ENCODE data around the gene CLASP2. TPM values are rescaled to one million over a fixed set of nuclear protein-coding genes. Genes with fewer than 3 reads are reported as not detected.

The CLASP2 gene
- total RNA-seq, 5 donors from 2014 or later (not counting 1 experiment from before 2014, with no cell fraction given) = 54.0 to 80.1 (median 60.5) TPM

- Mint-ChIP-seq H3K9me3 (no peaks in the 10 kb centered on the region), H3K4me1 (peaks cover 0 to 9% (median 8%) of the 10 kb centered on the region in 3 donors), H3K27ac (no peak overlapping the region), H3K4me3 (no peak overlapping the region), H3K27me3 (peaks cover 0 to 4% of the 10 kb centered on the region in 2 donors), H3K36me3 (no peaks in the 10 kb centered on the region)
- H3K27ac ChIP-seq (ENCODE audit: low read length) = no peak overlapping the region
- H3K4me1 ChIP-seq (ENCODE audit: control insufficient read depth in 1 of 2, extremely low read depth in 1 of 2, insufficient read depth in 2 of 2, low read length in 2 of 2) = peaks cover 0 to 3% of the 10 kb centered on the region in 2 experiments
- H3K4me3 ChIP-seq (ENCODE audit: control insufficient read depth in 1 of 2, extremely low read depth in 1 of 2, low read length in 1 of 2) = no peak overlapping the region
- H3K27me3 ChIP-seq (replicated peaks in 1 of 2; ENCODE audit: control insufficient read depth in 2 of 2, extremely low read depth in 1 of 2, insufficient read depth in 2 of 2, low read length in 1 of 2) = peaks cover 0 to 5% of the 10 kb centered on the region in 2 experiments
- ATAC-seq (replicated peaks in 1 of 4) (no peak), DNase-seq (no peak)
- ChIA-PET POLR2A (no interaction called here), CTCF (no interaction called here)
- H3K36me3 ChIP-seq (ENCODE audit: control insufficient read depth in 2 of 2, extremely low read depth in 1 of 2, insufficient read depth in 1 of 2, low read length in 1 of 2) = no peaks in the 10 kb centered on the region
- no peaks in the 10 kb centered on the region for H3K9me3 ChIP-seq
- WGBS (ENCODE audit: insufficient coverage) = 100% methylated on average over 1 of the region's 2 CpGs
Measured at GRCh38 chr3:33722626-33723370, 4.7 kb upstream of the CLASP2 start.

GRCh38 chr3:33722191-33722590 is 4.1 kb upstream of the CLASP2 start:
- no peak overlapping the region for H3K27ac ChIP-seq (ENCODE audit: low read length)
- H3K36me3 ChIP-seq (ENCODE audit: control insufficient read depth in 2 of 2, extremely low read depth in 1 of 2, insufficient read depth in 1 of 2, low read length in 1 of 2) = no peaks in the 10 kb centered on the region
- no peaks in the 10 kb centered on the region for H3K9me3 ChIP-seq
- no peak overlapping the region for H3K27ac Mint-ChIP-seq
- H3K9me3 Mint-ChIP-seq = no peaks in the 10 kb centered on the region
- no peaks in the 10 kb centered on the region for H3K36me3 Mint-ChIP-seq
- ATAC-seq (replicated peaks in 1 of 4) (no peak), DNase-seq (no peak)
- ChIA-PET POLR2A (no interaction called here), CTCF (no interaction called here)
- peaks cover 0 to 9% (median 8%) of the 10 kb centered on the region in 3 donors for H3K4me1 Mint-ChIP-seq
- H3K4me3 Mint-ChIP-seq = no peak overlapping the region
- WGBS (ENCODE audit: insufficient coverage) = no CpG with 5 or more reads among the region's 1 CpG
- no peak overlapping the region for H3K4me3 ChIP-seq (ENCODE audit: control insufficient read depth in 1 of 2, extremely low read depth in 1 of 2, low read length in 1 of 2)
- H3K27me3 ChIP-seq (replicated peaks in 1 of 2; ENCODE audit: control insufficient read depth in 2 of 2, extremely low read depth in 1 of 2, insufficient read depth in 2 of 2, low read length in 1 of 2) = peaks cover 0 to 3% of the 10 kb centered on the region in 2 experiments
- peaks cover 0 to 4% of the 10 kb centered on the region in 2 donors for H3K27me3 Mint-ChIP-seq
- peaks cover 0 to 4% of the 10 kb centered on the region in 2 experiments for H3K4me1 ChIP-seq (ENCODE audit: control insufficient read depth in 1 of 2, extremely low read depth in 1 of 2, insufficient read depth in 2 of 2, low read length in 2 of 2)

- peak overlapping the region; percentile 97 to 99 for H3K27ac Mint-ChIP-seq
- ChIA-PET POLR2A (no interaction called here), CTCF (interaction anchor here in 1 of 2 donors (0.6 kb wide), 1 partner anchor 10 kb away, joined by 3 read pairs; no protein-coding TSS in a partner anchor)
- H3K27me3 ChIP-seq (replicated peaks in 1 of 2; ENCODE audit: control insufficient read depth in 2 of 2, extremely low read depth in 1 of 2, insufficient read depth in 2 of 2, low read length in 1 of 2) = no peaks in the 10 kb centered on the region
- H3K9me3 ChIP-seq = no peaks in the 10 kb centered on the region
- WGBS (ENCODE audit: insufficient coverage) = 5% methylated on average over 6 of the region's 7 CpGs
- peak overlapping the region; percentile 93 to 94 for H3K4me3 ChIP-seq (ENCODE audit: control insufficient read depth in 1 of 2, extremely low read depth in 1 of 2, low read length in 1 of 2)
- DNase-seq (peak in 2 of 35 experiments; percentile 0 to 8), ATAC-seq (replicated peaks in 1 of 4) (peak in 3 of 4 experiments; percentile 1 to 4 (median 1))
- H3K36me3 ChIP-seq (ENCODE audit: control insufficient read depth in 2 of 2, extremely low read depth in 1 of 2, insufficient read depth in 1 of 2, low read length in 1 of 2) = no peaks in the 10 kb centered on the region
- peak overlapping the region in 2 of 3 donors; percentile 97 to 98 for H3K4me3 Mint-ChIP-seq
- H3K36me3 Mint-ChIP-seq = no peaks in the 10 kb centered on the region
- no peaks in the 10 kb centered on the region for H3K9me3 Mint-ChIP-seq
- H3K4me1 Mint-ChIP-seq = peaks cover 0 to 12% (median 11%) of the 10 kb centered on the region in 3 donors
- peak overlapping the region; percentile 94 for H3K27ac ChIP-seq (ENCODE audit: low read length)
- no peaks in the 10 kb centered on the region for H3K27me3 Mint-ChIP-seq
- peaks cover 13 to 14% of the 10 kb centered on the region in 2 experiments for H3K4me1 ChIP-seq (ENCODE audit: control insufficient read depth in 1 of 2, extremely low read depth in 1 of 2, insufficient read depth in 2 of 2, low read length in 2 of 2)
Measured at GRCh38 chr3:33718595-33718907, 497 bp upstream of the CLASP2 start.

- Histone ChIP-seq H3K27ac (ENCODE audit: low read length) (peak overlapping the region; percentile 94), H3K4me1 (ENCODE audit: control insufficient read depth in 1 of 2, extremely low read depth in 1 of 2, insufficient read depth in 2 of 2, low read length in 2 of 2) (peaks cover 13 to 14% of the 10 kb centered on the region in 2 experiments), H3K36me3 (ENCODE audit: control insufficient read depth in 2 of 2, extremely low read depth in 1 of 2, insufficient read depth in 1 of 2, low read length in 1 of 2) (no peaks in the 10 kb centered on the region), H3K9me3 (no peaks in the 10 kb centered on the region), H3K4me3 (ENCODE audit: control insufficient read depth in 1 of 2, extremely low read depth in 1 of 2, low read length in 1 of 2) (peak overlapping the region; percentile 93 to 94), H3K27me3 (replicated peaks in 1 of 2; ENCODE audit: control insufficient read depth in 2 of 2, extremely low read depth in 1 of 2, insufficient read depth in 2 of 2, low read length in 1 of 2) (no peaks in the 10 kb centered on the region)
- Mint-ChIP-seq H3K27me3 (no peaks in the 10 kb centered on the region), H3K4me1 (peaks cover 0 to 13% (median 12%) of the 10 kb centered on the region in 3 donors), H3K9me3 (no peaks in the 10 kb centered on the region), H3K4me3 (peak overlapping the region in 2 of 3 donors; percentile 97 to 98), H3K27ac (peak overlapping the region; percentile 53 to 87), H3K36me3 (no peaks in the 10 kb centered on the region)
- ATAC-seq (replicated peaks in 1 of 4) (peak; percentile 46 to 67 (median 58)), DNase-seq (peak in 12 of 35 experiments; percentile 16 to 58 (median 40))
- POLR2A ChIA-PET = interaction anchor here in 1 of 2 donors (0.7 kb wide), 1 partner anchor 17 kb away, joined by 3 read pairs; no protein-coding TSS in a partner anchor
- under 1% methylated on average over 26 of the region's 26 CpGs for WGBS (ENCODE audit: insufficient coverage)
- CTCF ChIA-PET = interaction anchor here (0.7 to 1.6 kb wide), 3 partner anchors 57 to 81 kb away, joined by 3 read pairs; no protein-coding TSS in a partner anchor
Measured at GRCh38 chr3:33717616-33717865, 513 bp downstream of the CLASP2 start.

GRCh38 chr3:33716227-33716626 is 1.8 kb downstream of the CLASP2 start:
- POLR2A ChIA-PET = interaction anchor here in 1 of 2 donors (1.3 kb wide), 1 partner anchor 57 kb away, joined by 3 read pairs; no protein-coding TSS in a partner anchor
- H3K4me3 ChIP-seq (ENCODE audit: control insufficient read depth in 1 of 2, extremely low read depth in 1 of 2, low read length in 1 of 2) = no peak overlapping the region
- H3K4me3 Mint-ChIP-seq = peak overlapping the region in 1 of 3 donors; percentile 97
- no peaks in the 10 kb centered on the region for H3K27me3 Mint-ChIP-seq
- no peaks in the 10 kb centered on the region for H3K9me3 Mint-ChIP-seq
- DNase-seq = peak in 1 of 35 experiments; percentile 12
- WGBS (ENCODE audit: insufficient coverage) = 83% methylated on average over 4 of the region's 7 CpGs
- CTCF ChIA-PET = interaction anchor here in 1 of 2 donors (0.5 to 1.6 kb wide), 5 partner anchors 20 to 580 kb away, joined by 3 to 11 read pairs (median 5); no protein-coding TSS in a partner anchor
- no peak overlapping the region for H3K27ac Mint-ChIP-seq
- no peak for ATAC-seq (replicated peaks in 1 of 4)
- H3K4me1 Mint-ChIP-seq = peaks cover 0 to 21% (median 21%) of the 10 kb centered on the region in 3 donors
- H3K4me1 ChIP-seq (ENCODE audit: control insufficient read depth in 1 of 2, extremely low read depth in 1 of 2, insufficient read depth in 2 of 2, low read length in 2 of 2) = peaks cover 13 to 14% of the 10 kb centered on the region in 2 experiments
- H3K27ac ChIP-seq (ENCODE audit: low read length) = no peak overlapping the region
- H3K9me3 ChIP-seq = no peaks in the 10 kb centered on the region
- no peaks in the 10 kb centered on the region for H3K36me3 ChIP-seq (ENCODE audit: control insufficient read depth in 2 of 2, extremely low read depth in 1 of 2, insufficient read depth in 1 of 2, low read length in 1 of 2)
- H3K27me3 ChIP-seq (replicated peaks in 1 of 2; ENCODE audit: control insufficient read depth in 2 of 2, extremely low read depth in 1 of 2, insufficient read depth in 2 of 2, low read length in 1 of 2) = no peaks in the 10 kb centered on the region
- H3K36me3 Mint-ChIP-seq = peaks cover 8% of the 10 kb centered on the region

- no peak overlapping the region for H3K27ac Mint-ChIP-seq
- Histone ChIP-seq H3K27me3 (replicated peaks in 1 of 2; ENCODE audit: control insufficient read depth in 2 of 2, extremely low read depth in 1 of 2, insufficient read depth in 2 of 2, low read length in 1 of 2) (no peaks in the 10 kb centered on the region), H3K4me3 (ENCODE audit: control insufficient read depth in 1 of 2, extremely low read depth in 1 of 2, low read length in 1 of 2) (no peak overlapping the region), H3K9me3 (no peaks in the 10 kb centered on the region), H3K36me3 (ENCODE audit: control insufficient read depth in 2 of 2, extremely low read depth in 1 of 2, insufficient read depth in 1 of 2, low read length in 1 of 2) (peaks cover 0 to 2% of the 10 kb centered on the region in 2 donors), H3K4me1 (ENCODE audit: control insufficient read depth in 1 of 2, extremely low read depth in 1 of 2, insufficient read depth in 2 of 2, low read length in 2 of 2) (peaks cover under 1 to 6% of the 10 kb centered on the region in 2 experiments), H3K27ac (ENCODE audit: low read length) (no peak overlapping the region)
- no peaks in the 10 kb centered on the region for H3K9me3 Mint-ChIP-seq
- H3K4me3 Mint-ChIP-seq = no peak overlapping the region
- no peaks in the 10 kb centered on the region for H3K27me3 Mint-ChIP-seq
- CTCF ChIA-PET = interaction anchor here in 1 of 2 donors (0.6 kb wide), 1 partner anchor 24 kb away, joined by 4 read pairs; no protein-coding TSS in a partner anchor
- H3K36me3 Mint-ChIP-seq = peaks cover 21% of the 10 kb centered on the region
- no peak for DNase-seq
- ATAC-seq (replicated peaks in 1 of 4) = no peak
- WGBS (ENCODE audit: insufficient coverage) = no CpG with 5 or more reads among the region's 3 CpGs
- H3K4me1 Mint-ChIP-seq = peaks cover 21 to 32% (median 31%) of the 10 kb centered on the region in 3 donors
- POLR2A ChIA-PET = interaction anchor here in 1 of 2 donors (0.6 to 0.7 kb wide), 2 partner anchors 115 to 333 kb away, joined by 3 to 5 read pairs; no protein-coding TSS in a partner anchor
Measured at GRCh38 chr3:33711100-33711499, 7.0 kb downstream of the CLASP2 start.
